Forelimb muscle (tissue), 1 donor: ENCODE measurements around the gene FAM181A. TPM values are rescaled to one million over a fixed set of nuclear protein-coding genes. Genes with fewer than 3 reads are reported as not detected.

ENCODE experiments used
- DNase-seq: peaks from one replicate; pipeline ENCODE4 v3.0.0-alpha.2; 2013; ENCODE audit warnings: low read depth
- polyA plus RNA-seq: library from polyadenylated mRNA; unstranded; fragments of 120-200 nt; gene quantifications from one replicate; pipeline ENCODE4 v1.2.1, GENCODE V29; 2013; ENCODE audit not compliant: insufficient read length

The FAM181A gene
- polyA plus RNA-seq, 1 donor, result not detected

DNA sequence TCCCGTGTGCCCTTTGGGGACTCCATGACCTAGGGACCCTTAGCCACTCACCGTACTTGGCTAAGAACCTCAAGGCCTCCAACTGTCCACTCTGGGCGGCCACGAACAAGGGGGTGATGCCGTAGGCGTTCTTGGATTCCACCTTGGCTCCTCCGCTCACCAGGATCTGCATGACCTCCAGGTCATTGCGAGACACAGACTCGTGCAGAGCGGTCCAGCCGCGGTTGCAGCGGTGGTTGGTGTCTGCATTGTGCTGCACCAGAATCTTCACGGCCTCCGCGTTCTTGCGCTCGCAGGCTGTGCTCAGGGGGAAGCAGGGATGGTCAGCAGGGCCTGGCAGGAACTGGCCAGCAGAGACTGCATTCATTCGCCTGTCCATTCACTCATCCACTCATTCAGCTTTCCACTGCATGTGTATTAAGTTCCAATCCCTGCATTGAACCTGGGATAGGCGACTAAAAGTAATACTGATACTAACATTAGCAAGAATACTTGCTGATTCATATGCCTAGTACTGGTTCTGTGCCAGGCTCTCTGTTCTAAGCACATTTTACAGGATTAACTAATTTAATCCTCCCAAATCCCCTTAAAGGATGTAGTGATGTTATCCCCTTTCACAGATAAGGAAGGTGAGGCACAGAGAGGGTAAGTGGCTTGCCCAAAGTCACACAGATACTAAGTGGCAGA is 23.9 kb downstream of the FAM181A start:
- DNase-seq, result no peak

DNA sequence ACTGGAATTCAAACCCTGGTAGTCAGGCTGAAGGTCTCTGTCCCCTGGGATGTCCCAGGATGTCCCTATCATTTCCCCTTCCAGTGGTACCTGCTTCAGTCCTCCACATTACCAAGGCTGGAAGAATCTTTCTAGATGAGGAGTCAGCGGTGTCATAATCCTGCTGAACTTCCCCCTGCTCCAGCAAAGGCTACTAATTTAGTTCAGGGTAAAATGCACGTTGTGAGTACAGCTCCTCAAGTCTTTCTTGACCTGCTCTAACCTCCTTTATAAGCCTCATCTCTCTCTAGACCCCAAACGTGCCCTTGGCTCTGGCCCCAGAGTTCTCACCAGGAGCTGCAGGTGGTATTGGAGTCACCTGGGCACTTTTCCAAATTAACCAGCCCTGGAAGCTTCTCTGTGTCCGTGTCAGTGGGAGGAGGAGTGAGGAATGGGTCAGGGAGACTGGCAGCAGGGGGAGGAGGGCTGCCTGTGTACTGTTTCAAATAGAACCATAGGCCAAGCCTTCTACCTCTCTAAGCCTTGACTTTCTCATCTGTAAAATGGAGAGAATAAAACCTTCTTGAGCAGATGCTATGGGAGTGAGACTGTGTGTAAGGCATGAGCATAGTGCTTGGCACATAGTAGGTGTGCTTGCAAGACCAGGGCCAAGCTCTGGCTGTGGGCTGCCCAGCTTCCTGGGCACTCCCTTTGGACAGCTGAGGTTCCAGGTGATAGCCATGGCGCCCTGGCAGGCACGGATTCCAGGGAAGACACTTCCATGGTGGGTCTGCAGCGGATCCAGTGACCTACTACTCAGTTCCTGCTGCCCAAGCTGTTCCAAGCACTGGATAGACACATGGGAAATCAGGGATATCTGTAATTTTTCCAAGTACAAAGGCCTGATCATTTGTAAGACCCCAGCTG is 24.7 kb downstream of the FAM181A start:
- no peak for DNase-seq

DNA sequence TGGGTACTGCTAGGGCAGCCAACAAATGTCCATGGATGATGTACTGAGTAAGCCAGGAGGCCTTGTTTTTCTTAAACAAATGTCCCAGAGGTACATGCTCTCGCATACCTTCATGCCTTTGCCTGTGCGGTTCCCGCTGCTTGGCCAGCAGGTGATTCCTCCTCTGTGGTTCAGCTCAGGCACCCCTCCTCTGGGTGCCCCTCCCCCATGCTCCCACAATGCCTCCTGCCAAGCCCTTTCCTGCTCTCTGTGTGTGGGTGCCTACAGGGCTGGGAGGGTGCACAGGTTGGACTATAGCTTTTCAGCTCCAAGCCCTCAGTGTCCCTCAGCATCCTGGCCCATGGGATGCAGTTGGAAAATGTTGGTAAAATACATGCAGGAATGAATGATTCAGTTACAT is 25.7 kb downstream of the FAM181A start:
- no peak for DNase-seq

DNA sequence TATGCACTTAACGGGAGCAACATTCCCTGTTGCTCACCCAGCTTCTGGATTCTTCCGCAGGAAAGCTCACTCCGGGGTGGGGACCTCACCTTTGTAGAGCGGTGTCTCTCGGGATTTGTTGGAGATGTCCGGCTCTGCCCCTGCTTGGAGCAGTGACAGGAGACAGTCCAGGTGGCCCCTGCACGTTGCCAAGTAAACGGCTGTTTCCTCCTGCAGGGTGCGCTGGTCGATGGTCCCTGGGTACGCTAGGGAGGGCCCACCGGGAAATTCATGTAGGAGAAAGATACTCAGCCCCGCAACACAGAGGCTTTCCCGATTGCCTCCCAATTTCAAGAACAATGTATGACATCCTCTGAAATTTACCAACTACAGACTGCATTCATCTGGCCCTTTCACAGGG is 26.1 kb downstream of the FAM181A start:
- DNase-seq, result no peak

DNA sequence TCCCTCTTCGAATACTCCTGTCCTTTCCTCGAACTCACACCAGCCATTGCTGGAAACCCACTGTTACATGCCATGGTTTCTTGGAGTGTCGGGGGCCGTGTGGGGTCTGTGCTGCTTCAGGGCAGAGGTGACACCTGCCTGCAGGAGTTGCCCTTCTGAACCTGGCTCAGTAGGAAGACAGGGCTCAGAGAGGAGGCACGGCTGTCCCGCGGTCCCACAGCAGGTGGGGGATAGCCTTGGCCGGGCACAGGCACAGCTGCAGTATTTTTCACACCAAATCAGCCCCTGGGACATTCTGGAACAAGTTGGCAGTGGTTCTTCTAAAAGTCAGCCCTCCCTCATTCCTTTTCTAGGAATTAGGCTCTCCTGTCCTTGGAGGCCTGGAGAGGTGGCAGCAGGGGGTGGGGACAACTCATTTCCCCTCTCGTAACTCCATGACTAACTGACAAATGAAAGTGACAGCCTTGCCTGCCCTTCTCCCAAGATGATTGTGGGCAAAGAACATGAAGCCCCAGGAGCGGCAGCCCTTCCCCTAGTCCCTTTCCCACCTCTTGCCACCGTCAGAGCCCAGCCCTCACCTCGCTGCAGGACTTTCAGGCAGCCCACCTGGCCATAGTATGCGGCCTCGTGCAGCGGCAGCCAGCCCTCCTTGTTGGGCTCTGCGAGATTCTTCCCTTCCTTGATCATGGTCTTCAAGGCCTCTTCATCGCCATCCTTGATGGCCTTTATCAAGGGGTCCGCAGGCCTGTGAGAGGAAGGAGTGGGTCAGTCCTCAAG is 26.8 kb downstream of the FAM181A start:
- DNase-seq, result no peak

DNA sequence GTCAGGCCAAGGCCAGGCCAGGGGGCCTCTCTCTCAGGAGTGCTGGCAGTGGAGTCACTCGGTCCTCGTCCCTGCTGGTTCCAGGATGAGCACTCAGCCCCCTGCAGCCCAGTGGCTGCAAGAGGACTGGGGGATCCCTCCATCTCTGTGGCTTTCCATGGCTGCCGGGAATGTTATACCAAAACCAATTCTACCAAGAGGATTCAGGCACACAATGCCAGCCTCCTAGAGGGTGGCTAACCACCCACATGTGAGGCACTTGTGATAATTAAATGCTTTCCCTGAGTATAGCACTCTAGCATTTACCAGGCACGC is 27.3 kb downstream of the FAM181A start:
- DNase-seq, result no peak

DNA sequence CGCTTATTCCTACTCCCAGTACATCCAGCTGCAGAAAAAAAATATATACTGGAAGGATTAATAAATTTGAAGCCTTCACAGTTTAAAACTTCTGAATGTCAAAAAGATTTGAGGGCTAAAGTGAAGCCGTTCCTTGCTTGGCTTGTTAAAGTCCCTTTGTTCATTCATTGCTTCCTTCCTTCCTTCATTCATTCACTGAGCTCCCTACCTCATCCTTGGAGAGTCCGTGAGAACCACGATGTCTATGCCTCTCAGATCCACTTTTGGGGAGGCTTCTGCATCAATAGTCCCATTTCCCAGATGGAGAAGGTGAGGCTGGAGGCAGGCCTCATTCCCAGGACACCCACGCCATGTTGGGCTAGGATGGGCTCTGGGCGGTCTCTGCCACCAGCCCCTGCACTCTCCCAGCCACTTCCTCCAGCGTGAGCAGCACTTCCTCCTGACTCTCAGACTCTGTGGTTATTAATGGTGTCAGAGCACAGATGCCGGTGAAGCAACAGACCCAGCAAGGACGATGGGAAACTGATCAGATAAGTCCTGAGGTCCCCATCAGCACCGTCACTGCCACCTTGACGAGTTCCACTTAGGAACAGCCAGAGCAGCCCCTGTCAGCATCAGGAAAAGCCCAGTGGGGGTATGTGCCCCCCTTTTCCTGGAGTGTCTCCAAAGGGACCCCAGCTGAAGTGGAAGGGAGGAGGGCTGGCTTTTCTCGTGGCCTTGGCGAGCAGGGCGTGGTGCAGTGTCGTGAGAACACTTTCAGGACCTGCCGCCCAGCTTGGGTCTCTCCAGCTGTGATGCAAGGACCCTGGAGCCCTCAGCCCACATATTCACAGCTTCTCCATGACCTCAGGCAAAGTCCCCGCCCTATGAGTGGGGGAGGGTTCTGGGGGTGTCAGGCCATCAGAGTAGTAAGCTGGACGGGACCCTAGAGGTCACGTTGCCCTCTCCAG is 28.0 kb downstream of the FAM181A start:
- no peak for DNase-seq

DNA sequence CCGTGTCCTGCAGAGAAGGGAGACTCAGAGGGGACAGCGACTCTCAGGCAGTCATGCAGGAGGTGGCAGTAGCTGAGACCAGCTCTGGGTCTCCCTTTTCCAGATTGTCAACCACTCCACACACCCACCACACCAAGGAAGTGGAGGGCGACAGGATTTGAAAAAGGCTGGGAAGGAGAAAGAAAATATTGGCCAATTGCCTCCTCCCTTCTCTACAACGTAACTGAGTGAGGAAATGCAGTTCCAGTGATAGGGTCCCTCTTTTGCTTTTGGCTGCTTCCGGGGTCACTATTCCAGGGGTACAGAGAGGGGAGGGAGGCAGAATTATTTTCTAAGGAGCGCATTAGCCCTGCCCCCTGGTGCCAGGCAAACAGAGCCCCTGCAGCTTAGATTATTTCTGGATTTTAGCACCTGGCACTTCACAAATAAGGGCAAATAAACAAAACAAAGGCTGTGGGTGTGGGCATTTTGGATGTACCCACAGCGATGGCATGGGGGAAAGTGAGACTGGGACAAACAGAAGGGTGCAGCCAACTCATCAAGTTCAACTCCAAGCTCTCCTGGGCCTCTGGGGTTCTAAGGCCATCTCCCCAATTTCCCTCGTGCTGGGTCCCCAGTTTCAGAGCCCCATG is 28.8 kb downstream of the FAM181A start:
- DNase-seq, result no peak

DNA sequence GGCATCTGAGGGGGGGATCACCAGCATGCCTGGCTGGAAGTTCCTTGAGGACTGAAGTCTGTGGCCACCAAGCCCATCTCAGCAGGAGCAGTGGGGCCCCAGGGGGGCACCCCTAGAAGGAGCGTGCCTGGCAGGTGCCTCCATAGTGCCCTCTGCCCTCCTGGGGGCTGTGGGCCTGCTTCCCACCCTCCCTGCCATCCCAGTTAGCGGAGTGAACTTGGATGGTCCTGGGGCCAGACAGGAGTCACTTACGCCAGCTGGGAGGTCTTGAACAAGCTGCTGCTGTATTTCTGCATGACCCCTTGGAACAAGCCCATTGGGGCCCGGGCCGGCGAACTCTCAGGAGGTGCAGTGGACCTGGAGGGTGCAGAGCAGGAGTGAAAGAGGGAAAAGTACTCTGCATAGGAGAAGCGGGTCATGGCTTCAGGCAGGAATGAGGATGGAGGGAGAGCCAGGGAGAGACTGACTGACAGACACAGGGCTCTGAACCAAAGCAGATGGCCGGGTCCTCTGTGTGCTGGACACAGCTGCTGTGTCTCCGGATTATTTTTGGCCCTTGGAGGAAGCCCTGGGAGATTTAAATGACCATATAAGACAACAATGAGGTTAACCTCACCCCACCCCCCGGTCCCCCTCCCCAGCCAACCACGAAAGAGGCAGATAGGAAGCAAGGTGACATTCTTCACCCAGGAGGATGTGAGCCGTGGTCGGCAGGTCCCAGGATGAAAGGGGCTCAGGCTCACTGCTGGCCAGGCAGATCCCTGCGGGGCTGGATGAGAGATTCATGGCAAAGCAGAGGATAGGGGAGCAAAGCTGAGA is 29.6 kb downstream of the FAM181A start:
- no peak for DNase-seq

DNA sequence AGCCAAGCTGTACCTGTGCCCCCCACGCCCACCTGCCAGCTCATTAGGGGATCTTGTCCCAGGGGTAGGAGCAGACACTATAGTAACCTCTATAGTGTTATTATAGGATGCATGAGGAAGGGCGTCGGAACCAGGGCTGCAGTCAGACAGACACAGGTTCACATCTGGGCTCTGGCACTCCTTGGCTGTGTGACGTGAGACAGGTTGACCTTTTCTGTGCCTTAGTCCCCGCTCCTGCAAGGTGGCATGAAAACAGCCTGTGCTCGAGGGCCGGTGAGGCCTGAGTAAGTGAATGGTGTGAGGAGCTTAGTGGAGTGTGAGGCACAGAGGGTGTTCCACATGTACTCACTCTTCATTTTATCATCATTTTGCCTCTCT is 30.2 kb downstream of the FAM181A start:
- DNase-seq, result no peak

DNA sequence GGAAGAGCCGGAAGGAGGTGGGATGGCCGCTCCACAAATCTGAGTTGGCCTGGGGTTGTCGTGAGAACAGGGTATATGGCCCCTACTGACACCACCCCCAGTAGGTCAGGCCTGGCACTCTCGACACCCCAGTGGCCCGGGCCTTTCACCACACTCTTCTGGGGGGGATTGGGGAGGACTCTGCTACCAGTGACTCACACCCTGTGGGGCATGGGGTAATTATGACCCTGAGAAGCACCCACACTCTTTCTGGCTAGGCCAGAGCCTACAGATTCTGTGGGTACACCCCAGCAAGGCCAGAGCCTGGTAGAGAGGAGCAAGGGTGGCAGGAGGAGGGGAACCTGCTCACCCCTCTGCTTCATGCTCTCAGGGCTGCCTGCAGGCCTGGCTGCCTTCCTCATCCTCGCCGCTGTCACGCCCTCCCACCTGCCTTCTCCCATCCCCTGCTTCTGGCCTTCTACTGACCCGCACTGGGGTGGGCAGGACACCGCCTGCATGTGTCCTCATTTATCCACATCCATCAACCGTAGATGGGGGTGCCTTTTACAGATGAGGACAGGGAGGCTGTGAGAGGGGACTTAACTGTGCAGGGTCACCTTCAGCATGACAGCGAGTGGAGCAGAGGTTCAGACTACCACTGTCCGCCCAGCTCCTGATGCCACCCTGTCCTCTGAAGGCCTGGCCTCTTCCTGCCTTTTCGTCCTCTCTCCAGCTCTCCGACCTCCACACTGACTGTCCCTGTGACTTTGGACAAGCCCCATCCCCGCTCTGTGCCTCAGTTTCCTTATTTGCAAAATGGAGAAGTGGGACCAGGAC is 30.8 kb downstream of the FAM181A start:
- no peak for DNase-seq

DNA sequence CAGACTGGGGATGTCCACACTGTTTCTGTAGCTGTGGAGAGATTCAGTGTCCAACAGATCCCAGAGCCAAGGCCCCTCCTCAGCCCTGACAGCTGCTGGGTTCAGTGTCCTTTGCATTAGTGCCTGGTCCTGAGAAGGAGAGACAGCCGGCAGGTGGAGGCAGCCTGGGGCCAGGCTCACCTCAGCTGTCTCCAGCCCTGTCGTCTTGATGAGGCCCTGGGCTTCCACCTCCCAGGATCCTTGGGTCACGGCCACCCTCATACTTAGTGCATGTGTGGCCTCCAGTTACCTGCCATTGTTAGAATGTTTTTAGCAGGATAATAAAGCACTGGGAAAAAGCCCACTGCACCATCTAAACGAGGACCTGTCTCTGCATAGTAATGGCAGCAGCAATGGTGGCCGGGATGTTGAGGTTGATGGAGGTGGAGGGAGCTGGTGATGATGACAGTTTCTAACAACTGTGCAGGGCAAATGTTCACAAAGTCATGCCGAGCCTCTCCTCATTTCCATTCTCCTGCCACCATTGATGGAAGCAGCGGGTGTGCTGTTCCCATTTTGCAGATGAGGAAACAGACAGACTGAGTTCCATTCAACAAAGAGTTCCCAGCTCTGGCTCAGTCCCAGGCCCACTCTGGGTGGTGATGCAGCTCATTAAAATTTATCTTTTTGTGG is 31.6 kb downstream of the FAM181A start:
- no peak for DNase-seq

DNA sequence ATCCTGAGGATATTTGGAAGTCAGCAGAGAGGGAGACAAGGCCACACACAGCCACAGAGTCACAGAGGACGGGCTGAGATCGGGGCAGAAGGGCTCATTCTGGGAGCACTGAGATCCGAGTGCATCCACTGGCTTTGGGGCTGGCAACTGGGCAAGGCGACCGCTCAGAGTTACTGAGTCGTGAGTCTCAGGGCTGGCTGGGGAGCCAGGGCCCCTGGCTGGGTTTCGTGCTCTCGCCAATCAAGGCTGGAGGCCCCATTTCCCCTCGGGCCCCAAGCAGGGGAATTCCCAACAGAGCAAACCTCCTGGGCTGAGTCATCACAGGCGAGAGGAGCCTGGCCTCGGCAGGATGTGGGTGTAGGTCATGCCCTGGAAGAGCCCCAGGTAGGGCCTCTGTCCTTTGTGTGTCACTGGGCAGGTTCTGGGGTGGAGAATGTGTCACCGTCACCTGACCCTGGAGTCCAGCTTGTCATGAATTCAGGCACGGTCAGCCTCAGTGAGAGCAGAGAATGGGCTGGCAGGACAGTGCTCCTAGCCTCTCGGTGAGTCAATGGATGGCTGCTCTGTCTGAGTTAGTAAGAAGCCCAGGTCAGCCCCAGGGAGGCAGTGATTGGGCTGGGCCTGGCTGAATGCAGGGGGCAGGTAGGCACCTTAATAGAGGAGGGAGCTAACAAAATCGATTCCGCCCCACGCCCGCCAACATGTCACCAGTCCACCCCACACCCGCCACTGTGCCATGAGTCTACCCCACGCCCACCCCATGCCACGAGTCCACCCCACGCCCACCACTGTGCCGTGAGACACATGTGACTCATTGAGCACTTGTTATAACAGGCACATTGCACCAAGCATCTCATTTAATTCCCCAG is 32.3 kb downstream of the FAM181A start:
- no peak for DNase-seq

DNA sequence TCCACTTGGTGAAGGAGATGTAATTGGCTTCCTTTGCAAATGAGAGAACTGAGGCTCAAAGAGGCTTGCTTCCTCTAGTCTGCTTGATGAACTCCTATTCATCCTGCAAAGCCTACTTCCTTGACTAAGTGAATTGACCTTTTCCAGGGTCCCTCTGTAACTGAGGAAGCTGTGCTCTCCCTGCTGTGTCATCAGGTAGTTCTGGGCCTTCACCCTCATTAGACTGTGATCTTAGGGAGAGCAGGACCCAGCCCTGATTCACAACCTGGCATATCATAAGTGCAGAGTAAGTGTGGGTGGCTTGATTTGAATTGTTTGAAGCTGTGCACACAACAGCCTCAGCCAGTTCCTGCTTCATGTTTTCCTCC is 32.9 kb downstream of the FAM181A start:
- no peak for DNase-seq

DNA sequence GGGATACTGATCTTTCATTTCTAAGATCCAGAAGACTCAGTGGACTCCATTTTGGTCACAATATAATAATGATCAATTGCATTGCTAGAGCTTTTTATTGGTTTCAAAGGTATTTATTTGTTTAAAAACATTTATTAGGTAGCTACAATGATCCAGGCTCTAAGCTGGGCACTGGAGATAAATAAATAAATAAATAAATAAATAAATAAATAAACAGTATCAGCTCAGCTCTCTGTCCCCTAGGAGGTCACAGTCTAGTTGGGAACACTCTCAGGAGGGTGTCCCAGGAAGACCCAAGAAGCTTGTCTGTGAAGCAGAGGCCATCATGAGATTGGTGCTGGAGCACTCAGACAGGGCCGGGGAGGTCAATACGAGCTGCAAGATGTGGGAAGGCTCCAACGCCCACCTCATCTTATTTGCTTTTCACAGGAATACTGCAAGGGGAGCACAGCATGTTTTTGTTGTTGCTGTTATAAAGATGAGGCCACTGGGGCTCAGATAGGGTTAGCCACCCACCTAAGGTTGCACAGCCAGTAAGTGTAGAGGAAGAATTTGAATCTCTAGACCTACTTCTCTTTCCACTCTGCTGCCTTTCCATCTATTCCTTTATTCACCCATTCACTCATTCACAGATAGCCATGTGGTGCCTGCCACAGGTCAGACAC is 33.8 kb downstream of the FAM181A start:
- no peak for DNase-seq

DNA sequence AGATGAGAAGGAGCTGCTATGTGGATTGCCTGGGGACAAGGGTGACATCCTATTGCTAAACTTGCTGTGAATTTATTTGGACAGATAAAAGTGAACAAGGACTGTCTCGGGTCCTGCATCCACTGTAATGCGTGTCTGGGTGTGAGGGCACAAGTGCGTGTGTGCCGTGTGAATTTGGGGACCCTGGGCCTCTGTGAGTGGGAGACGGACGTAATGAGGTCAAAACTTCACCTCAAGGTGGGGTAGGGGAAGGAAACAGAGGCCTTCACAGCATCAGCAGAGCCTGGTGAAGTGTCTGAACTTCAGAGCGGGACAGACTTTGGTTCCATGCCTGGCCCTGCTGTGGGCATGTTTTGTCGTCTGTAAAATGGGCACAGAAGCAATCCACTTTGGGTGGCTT is 34.5 kb downstream of the FAM181A start:
- no peak for DNase-seq
